NB4 (cell line): ENCODE data around the gene CNBD2.

Source experiments
- CTCF ChIP-seq: IDR thresholded peaks from one replicate; pipeline ENCODE4 v1.5.1; 2012; ENCODE audit warnings: low read depth, low read length
- MYC ChIP-seq: IDR thresholded peaks from 2 replicates; pipeline ENCODE4 v1.6.1; 2011; ENCODE audit warnings: low read depth, low read length
- POLR2A ChIP-seq: IDR thresholded peaks from 2 replicates; pipeline ENCODE4 v1.6.1; 2011; ENCODE audit warnings: mild to moderate bottlenecking; ENCODE audit not compliant: insufficient read length; ENCODE audit errors: extremely low read depth

DNA sequence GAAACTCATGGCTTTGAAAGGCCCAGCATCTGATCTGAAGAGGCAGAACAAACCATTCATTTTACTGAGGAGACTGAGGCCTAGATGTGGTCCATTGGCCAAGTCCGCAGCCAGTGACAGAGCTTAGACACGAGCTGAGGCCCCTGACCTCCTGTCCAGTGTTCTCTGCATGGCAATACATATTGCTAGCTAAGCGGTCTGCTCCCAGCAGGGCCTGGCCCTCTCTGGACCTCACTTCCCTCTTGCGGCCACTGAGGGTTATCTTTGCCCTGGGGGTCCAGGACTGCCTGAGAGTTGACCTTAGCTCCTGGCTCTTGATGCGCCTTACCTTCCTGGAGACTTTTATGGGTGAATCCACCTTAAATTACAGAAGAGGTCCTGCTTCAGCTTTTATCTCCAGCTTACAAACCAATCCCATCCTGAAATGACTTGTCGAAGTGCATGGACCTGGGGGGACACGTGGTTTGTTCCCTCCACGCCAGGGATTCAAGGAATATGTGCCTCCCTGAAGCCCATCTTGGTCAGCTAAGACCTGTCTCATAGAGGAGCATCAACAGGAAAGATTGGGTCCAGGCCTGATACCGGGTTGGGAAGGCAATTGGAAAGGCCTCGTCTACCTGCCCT, 75.6 kb downstream of the CNBD2 start:
- TF ChIP-seq CTCF (no peak), MYC (no peak), POLR2A (no peak)
